ENCODE measurements around the gene ENPP6. TPM values are rescaled to one million over a fixed set of nuclear protein-coding genes. Genes with fewer than 3 reads are reported as not detected.
"Not testable (repeated sequence)": the region's sequence is repeated elsewhere in the genome, so short reads cannot be mapped to it uniquely, and the experiment has no call there.

Gene ENPP6
- polyA plus RNA-seq, 4 donors = 4.2 to 9.8 (median 7.7) TPM

GRCh38 chr4:184153781-184154180, 63.9 kb downstream of the ENPP6 start:
- DNase-seq (ENCODE audit: low read depth in 4 of 4, low spot score in 2 of 4) = no peak

- DNase-seq (ENCODE audit: low read depth in 4 of 4, low spot score in 2 of 4) = no peak
Observed at GRCh38 chr4:184151988-184152485, 65.6 kb downstream of the ENPP6 start.

GRCh38 chr4:184150102-184150839, 67.4 kb downstream of the ENPP6 start:
- DNase-seq (ENCODE audit: low read depth in 4 of 4, low spot score in 2 of 4) = no peak

- DNase-seq (ENCODE audit: low read depth in 4 of 4, low spot score in 2 of 4) = no peak
Observed at GRCh38 chr4:184148738-184149637, 68.7 kb downstream of the ENPP6 start.

GRCh38 chr4:184147858-184148737, 69.6 kb downstream of the ENPP6 start:
- no peak for DNase-seq (ENCODE audit: low read depth in 4 of 4, low spot score in 2 of 4)

GRCh38 chr4:184146951-184147350, 70.7 kb downstream of the ENPP6 start:
- DNase-seq (ENCODE audit: low read depth in 4 of 4, low spot score in 2 of 4) = no peak

GRCh38 chr4:184145596-184145995, 72.1 kb downstream of the ENPP6 start:
- DNase-seq (ENCODE audit: low read depth in 4 of 4, low spot score in 2 of 4) = no peak

GRCh38 chr4:184143770-184144564, 73.7 kb downstream of the ENPP6 start:
- DNase-seq (ENCODE audit: low read depth in 4 of 4, low spot score in 2 of 4) = no peak

GRCh38 chr4:184142121-184143000, 75.3 kb downstream of the ENPP6 start:
- DNase-seq (ENCODE audit: low read depth in 4 of 4, low spot score in 2 of 4) = no peak

- not testable (repeated sequence) for DNase-seq (ENCODE audit: low read depth in 4 of 4, low spot score in 2 of 4)
Observed at GRCh38 chr4:184140901-184141300, 76.8 kb downstream of the ENPP6 start.

- DNase-seq (ENCODE audit: low read depth in 4 of 4, low spot score in 2 of 4) = no peak
Observed at GRCh38 chr4:184136525-184136924, 81.1 kb downstream of the ENPP6 start.

- DNase-seq (ENCODE audit: low read depth in 4 of 4, low spot score in 2 of 4) = no peak
Observed at GRCh38 chr4:184126800-184127199, 90.9 kb downstream of the ENPP6 start.

GRCh38 chr4:184122631-184123408, 94.9 kb downstream of the ENPP6 start:
- DNase-seq (ENCODE audit: low read depth in 4 of 4, low spot score in 2 of 4) = no peak

- no peak for DNase-seq (ENCODE audit: low read depth in 4 of 4, low spot score in 2 of 4)
Observed at GRCh38 chr4:184120549-184121127, 97.0 kb downstream of the ENPP6 start.

- DNase-seq (ENCODE audit: low read depth in 4 of 4, low spot score in 2 of 4) = no peak
Observed at GRCh38 chr4:184117662-184118199, 99.9 kb downstream of the ENPP6 start.

GRCh38 chr4:184115399-184115798, 102.3 kb downstream of the ENPP6 start:
- no peak for DNase-seq (ENCODE audit: low read depth in 4 of 4, low spot score in 2 of 4)

GRCh38 chr4:184114431-184114830, 103.2 kb downstream of the ENPP6 start:
- no peak for DNase-seq (ENCODE audit: low read depth in 4 of 4, low spot score in 2 of 4)
